HEK293T (cell line): ENCODE measurements around the gene CEP63.

Source experiments
- ARNT ChIP-seq: fragments of 450-650 bp; IDR thresholded peaks from 2 replicates; pipeline ENCODE4 v1.6.1; 2017; ENCODE audit warnings: mild to moderate bottlenecking
- CTBP1 ChIP-seq: fragments of 450-650 bp; IDR thresholded peaks from 2 replicates; pipeline ENCODE4 v1.6.1; 2016; ENCODE audit warnings: borderline replicate concordance
- ELF4 ChIP-seq: fragments of 450-650 bp; IDR thresholded peaks from 2 replicates; pipeline ENCODE4 v1.6.1; 2017; ENCODE audit warnings: antibody characterized with exemption
- FOXM1 ChIP-seq: fragments of 450-650 bp; IDR thresholded peaks from 2 replicates; pipeline ENCODE4 v1.6.1; 2017; ENCODE audit warnings: mild to moderate bottlenecking, borderline replicate concordance
- L3MBTL2 ChIP-seq: fragments of 450-650 bp; conservative IDR thresholded peaks from 2 replicates; pipeline ENCODE4 v1.6.1; 2016; ENCODE audit warnings: mild to moderate bottlenecking
- NFRKB ChIP-seq: fragments of 450-650 bp; IDR thresholded peaks from 2 replicates; pipeline ENCODE4 v1.6.1; 2016; ENCODE audit warnings: mild to moderate bottlenecking, moderate library complexity
- SUZ12 ChIP-seq: fragments of 450-650 bp; IDR thresholded peaks from 2 replicates; pipeline ENCODE4 v1.6.1; 2016; ENCODE audit warnings: mild to moderate bottlenecking
- TARDBP ChIP-seq: fragments of 450-650 bp; IDR thresholded peaks from 2 replicates; pipeline ENCODE4 v1.6.1; 2016
- ZNF384 ChIP-seq: fragments of 450-650 bp; IDR thresholded peaks from 2 replicates; pipeline ENCODE4 v1.6.1; 2016

- TF ChIP-seq ZNF384 = no peak
- no peak for TF ChIP-seq L3MBTL2
- TF ChIP-seq FOXM1 = no peak
- no peak for TF ChIP-seq CTBP1
- no peak for TF ChIP-seq ARNT
- no peak for TF ChIP-seq ELF4
- TF ChIP-seq SUZ12 = no peak
- TF ChIP-seq NFRKB = no peak
- TF ChIP-seq TARDBP = no peak
Measured at GRCh38 chr3:134623615-134624245, 137.9 kb downstream of the CEP63 start.
